Endodermal cell (in vitro differentiated cells): Measurements from ENCODE around the gene HGFAC. TPM values are rescaled to one million over a fixed set of nuclear protein-coding genes. Genes with fewer than 3 reads are reported as not detected.

Experiments
- DNase-seq: peaks from one replicate; pipeline ENCODE4 v3.0.0-alpha.2; 2017
- H3K27ac ChIP-seq: 2 replicates; pipeline ENCODE4 v1.5.1; 2013; ENCODE audit warnings: mild to moderate bottlenecking, low read depth, low read length, moderate library complexity
- H3K27me3 ChIP-seq: 2 replicates; pipeline ENCODE4 v1.6.1; 2013; ENCODE audit warnings: mild to moderate bottlenecking, low read length, moderate library complexity; ENCODE audit not compliant: insufficient read depth, control insufficient read depth, poor library complexity, severe bottlenecking
- H3K36me3 ChIP-seq: 2 replicates; pipeline ENCODE4 v1.7.0; 2013; ENCODE audit warnings: mild to moderate bottlenecking, low read length, moderate library complexity; ENCODE audit not compliant: control insufficient read depth, insufficient read depth
- H3K4me1 ChIP-seq: one replicate; pipeline ENCODE4 v1.7.0; 2013; ENCODE audit warnings: low read length; ENCODE audit not compliant: control insufficient read depth, insufficient read depth
- H3K4me3 ChIP-seq: 2 replicates; pipeline ENCODE4 v1.5.1; 2013; ENCODE audit warnings: mild to moderate bottlenecking, low read length, moderate library complexity
- H3K9ac ChIP-seq: 2 replicates; pipeline ENCODE4 v1.6.1; 2013; ENCODE audit warnings: mild to moderate bottlenecking, low read length, moderate library complexity; ENCODE audit not compliant: poor library complexity, severe bottlenecking; ENCODE audit errors: extremely low read depth
- H3K9me3 ChIP-seq: 2 replicates; pipeline ENCODE4 v1.6.1; 2013; ENCODE audit warnings: mild to moderate bottlenecking, low read length, moderate library complexity; ENCODE audit not compliant: control insufficient read depth
- H3K27ac Mint-ChIP-seq: 2 replicates; pipeline ENCODE4 v1.8.0; 2020; ENCODE audit warnings: mixed read lengths
- H3K27me3 Mint-ChIP-seq: 2 replicates; pipeline ENCODE4 v1.8.0; 2021; ENCODE audit warnings: mild to moderate bottlenecking, mixed read lengths; ENCODE audit not compliant: insufficient read depth
- H3K36me3 Mint-ChIP-seq: 2 replicates; pipeline ENCODE4 v1.8.0; 2020; ENCODE audit warnings: low read depth, mixed read lengths
- H3K4me1 Mint-ChIP-seq: 2 replicates; pipeline ENCODE4 v1.8.0; 2020; ENCODE audit warnings: mixed read lengths
- H3K4me3 Mint-ChIP-seq: 2 replicates; pipeline ENCODE4 v1.8.0; 2020; ENCODE audit warnings: mild to moderate bottlenecking, moderate library complexity, mixed read lengths
- H3K9me3 Mint-ChIP-seq: 2 replicates; pipeline ENCODE4 v1.8.0; 2020; ENCODE audit warnings: mild to moderate bottlenecking, mixed read lengths
- WGBS, 2 experiments: methylation state at CpG; one replicate each; pipeline versions ENCODE4 v1.1.5 to v1.1.7; 2013; ENCODE audit warnings: missing lambda C conversion rate in 2 of 2, mixed read lengths in 1 of 2; ENCODE audit not compliant: insufficient coverage in 1 of 2, insufficient read length in 1 of 2; 5-methylcytosine and 5-hydroxymethylcytosine counted together
- total RNA-seq, 2 donors: library from RNA; stranded (reverse); fragmentation: NEBNext Ultra II Directional in 1 of 2; extraction: Animal tissue kit (Norgen Biotek cat#: 25700) in 1 of 2; gene quantifications; 2 replicates in 1 of 2; 3 replicates in 1 of 2; pipeline ENCODE4 v1.2.1, GENCODE V29; 2021
- TF ChIP-seq, protein P1 (sequence below): fragments of 200-600 bp; sonication (generic); conservative IDR thresholded peaks from 2 replicates; pipeline ENCODE4 v1.5.0; 2021; ENCODE audit warnings: antibody characterized with exemption, mild to moderate bottlenecking

Gene HGFAC
- total RNA-seq, 2 donors from 2014 or later: 0.46 TPM; not detected in 1

DNA sequence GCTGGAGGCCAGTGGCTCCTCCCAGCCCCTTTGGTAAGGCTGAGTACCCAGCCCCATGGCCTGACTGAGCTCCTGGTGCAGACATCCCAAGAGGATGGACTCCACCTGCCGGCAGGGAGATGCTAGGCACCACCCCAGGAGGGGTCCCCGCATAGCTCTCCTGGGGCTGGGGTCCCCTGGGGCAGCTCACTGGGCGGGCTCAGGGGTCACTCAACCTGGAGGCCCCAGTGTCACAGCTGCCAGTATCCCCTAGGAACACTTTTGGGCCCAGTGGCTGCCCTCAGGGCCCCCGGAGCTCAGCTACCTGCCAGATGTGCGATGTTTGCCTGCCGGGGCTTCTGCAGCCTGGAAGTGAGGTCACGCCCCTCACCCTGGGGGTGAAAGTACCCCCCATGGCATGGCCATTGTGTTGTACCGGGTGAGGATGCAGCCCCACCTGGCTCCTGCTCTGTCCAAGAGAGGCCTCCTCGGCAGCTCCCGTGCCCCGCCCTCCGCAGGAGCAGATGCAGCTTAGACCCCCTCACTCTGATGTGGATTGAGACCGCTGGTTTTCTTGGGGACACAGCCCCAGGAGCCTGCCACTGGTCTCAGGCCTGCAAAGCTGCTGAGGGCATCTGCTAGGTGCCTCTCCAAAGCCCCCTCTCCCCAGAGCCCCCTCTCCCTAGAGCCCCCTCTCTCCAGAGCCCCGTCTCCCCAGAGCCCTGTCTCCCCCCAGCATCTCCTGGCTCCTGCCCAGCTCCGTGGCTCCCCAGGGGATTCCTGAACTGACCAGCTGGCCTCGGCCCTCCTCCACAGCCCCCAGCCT lies 6.7 kb upstream of the HGFAC start:
- Mint-ChIP-seq H3K27ac (no peak overlapping the region), H3K9me3 (no peaks in the 10 kb centered on the region), H3K27me3 (no peaks in the 10 kb centered on the region), H3K4me1 (peaks cover 4% of the 10 kb centered on the region), H3K36me3 (peaks cover 2% of the 10 kb centered on the region), H3K4me3 (no peak overlapping the region)
- no peaks in the 10 kb centered on the region for H3K4me1 ChIP-seq
- TF ChIP-seq, protein P1, sequence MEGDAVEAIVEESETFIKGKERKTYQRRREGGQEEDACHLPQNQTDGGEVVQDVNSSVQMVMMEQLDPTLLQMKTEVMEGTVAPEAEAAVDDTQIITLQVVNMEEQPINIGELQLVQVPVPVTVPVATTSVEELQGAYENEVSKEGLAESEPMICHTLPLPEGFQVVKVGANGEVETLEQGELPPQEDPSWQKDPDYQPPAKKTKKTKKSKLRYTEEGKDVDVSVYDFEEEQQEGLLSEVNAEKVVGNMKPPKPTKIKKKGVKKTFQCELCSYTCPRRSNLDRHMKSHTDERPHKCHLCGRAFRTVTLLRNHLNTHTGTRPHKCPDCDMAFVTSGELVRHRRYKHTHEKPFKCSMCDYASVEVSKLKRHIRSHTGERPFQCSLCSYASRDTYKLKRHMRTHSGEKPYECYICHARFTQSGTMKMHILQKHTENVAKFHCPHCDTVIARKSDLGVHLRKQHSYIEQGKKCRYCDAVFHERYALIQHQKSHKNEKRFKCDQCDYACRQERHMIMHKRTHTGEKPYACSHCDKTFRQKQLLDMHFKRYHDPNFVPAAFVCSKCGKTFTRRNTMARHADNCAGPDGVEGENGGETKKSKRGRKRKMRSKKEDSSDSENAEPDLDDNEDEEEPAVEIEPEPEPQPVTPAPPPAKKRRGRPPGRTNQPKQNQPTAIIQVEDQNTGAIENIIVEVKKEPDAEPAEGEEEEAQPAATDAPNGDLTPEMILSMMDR: peak; percentile 66
- H3K9me3 ChIP-seq: no peaks in the 10 kb centered on the region
- 66 to 79% methylated on average over 9 to 16 of the region's 16 CpGs for WGBS, 2 experiments
- no peak overlapping the region for H3K4me3 ChIP-seq
- no peaks in the 10 kb centered on the region for H3K27me3 ChIP-seq
- H3K36me3 ChIP-seq: no peaks in the 10 kb centered on the region
- no peak overlapping the region for H3K9ac ChIP-seq
- DNase-seq: peak; percentile 68
- H3K27ac ChIP-seq: no peak overlapping the region

DNA sequence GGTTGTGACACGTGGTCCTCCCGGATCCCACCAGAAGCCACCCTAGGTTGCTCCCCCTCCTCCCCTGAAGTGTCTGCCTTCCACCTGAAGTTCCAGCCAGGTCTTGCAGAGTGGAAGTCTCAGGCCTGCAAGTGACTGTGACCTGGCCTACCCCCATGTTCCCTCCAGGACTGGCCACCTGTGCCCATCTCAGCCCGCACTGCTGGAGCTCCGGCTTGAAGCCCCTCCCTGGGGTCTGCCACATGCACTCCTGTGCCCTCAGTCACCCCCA lies 6.1 kb upstream of the HGFAC start:
- TF ChIP-seq, protein P1: no peak
- Mint-ChIP-seq H3K27me3 (no peaks in the 10 kb centered on the region), H3K27ac (peak overlapping the region; percentile 52), H3K36me3 (peaks cover 2% of the 10 kb centered on the region), H3K4me1 (peaks cover 4% of the 10 kb centered on the region), H3K4me3 (no peak overlapping the region), H3K9me3 (no peaks in the 10 kb centered on the region)
- no peak for DNase-seq
- Histone ChIP-seq H3K4me3 (no peak overlapping the region), H3K27me3 (no peaks in the 10 kb centered on the region), H3K27ac (no peak overlapping the region), H3K9ac (no peak overlapping the region), H3K4me1 (no peaks in the 10 kb centered on the region), H3K9me3 (no peaks in the 10 kb centered on the region), H3K36me3 (no peaks in the 10 kb centered on the region)
- 91 to 92% methylated on average over 4 of the region's 4 CpGs for WGBS, 2 experiments

DNA sequence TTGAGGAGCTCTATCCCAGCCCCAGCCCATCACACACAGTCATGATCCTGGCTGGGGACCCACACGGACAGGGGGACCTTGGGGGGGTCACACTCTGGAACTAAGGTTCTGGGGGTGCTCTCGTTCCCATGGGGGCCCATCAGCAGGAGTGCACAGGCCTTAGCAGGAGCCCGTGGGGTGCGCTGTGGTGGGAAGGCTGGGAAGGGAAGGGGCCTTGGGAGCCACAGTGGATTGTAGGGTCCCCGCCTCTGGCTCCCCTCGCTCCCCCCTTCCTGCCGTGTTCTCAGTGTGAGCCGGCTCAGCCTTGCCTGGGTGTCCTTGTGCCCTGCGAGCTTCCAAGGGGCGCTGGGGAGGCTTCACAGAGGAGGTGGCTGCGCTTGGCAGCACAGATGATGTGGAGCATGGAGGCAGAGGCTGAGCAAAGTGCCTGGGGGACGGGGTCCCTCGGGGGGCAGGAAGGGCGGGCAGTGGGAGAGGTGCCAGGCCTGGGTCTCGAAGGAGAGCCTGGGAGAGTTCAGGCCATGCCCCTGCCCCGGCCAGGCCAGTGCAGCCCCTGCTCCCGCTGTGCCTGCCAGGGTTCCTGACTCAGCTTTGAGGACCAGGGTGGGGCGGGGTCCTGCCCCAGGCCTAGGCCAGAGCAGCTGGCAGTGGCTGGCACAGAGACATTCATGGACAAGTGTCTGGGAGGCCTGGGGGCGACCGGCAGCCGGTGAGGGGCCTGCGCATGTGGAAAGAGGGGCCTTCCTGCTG lies 5.5 kb upstream of the HGFAC start:
- Histone ChIP-seq H3K4me1 (no peaks in the 10 kb centered on the region), H3K9ac (no peak overlapping the region), H3K36me3 (no peaks in the 10 kb centered on the region), H3K9me3 (no peaks in the 10 kb centered on the region), H3K4me3 (no peak overlapping the region), H3K27ac (no peak overlapping the region), H3K27me3 (no peaks in the 10 kb centered on the region)
- H3K27ac Mint-ChIP-seq: peak overlapping the region; percentile 52
- no peak for DNase-seq
- H3K36me3 Mint-ChIP-seq: peaks cover 2% of the 10 kb centered on the region
- WGBS, 2 experiments: 90 to 93% methylated on average over 7 to 22 of the region's 22 CpGs
- H3K4me3 Mint-ChIP-seq: no peak overlapping the region
- no peaks in the 10 kb centered on the region for H3K9me3 Mint-ChIP-seq
- H3K4me1 Mint-ChIP-seq: peaks cover 4% of the 10 kb centered on the region
- no peaks in the 10 kb centered on the region for H3K27me3 Mint-ChIP-seq
- TF ChIP-seq, protein P1: no peak
